Naive thymus-derived CD8-positive, alpha-beta T cell (primary cell): ENCODE results near the gene TDP1. TPM values are rescaled to one million over a fixed set of nuclear protein-coding genes. Genes with fewer than 3 reads are reported as not detected.
"Not testable (repeated sequence)": the region's sequence is repeated elsewhere in the genome, so short reads cannot be mapped to it uniquely, and the experiment has no call there.

Experiments
- ATAC-seq, 2 donors: fragments of 150-1000 bp; cut with Tn5 transposase in 1 of 2; sonication (Bioruptor Pico), chemical (Tn5 transposase) in 1 of 2; 1 replicate in 1 of 2; 2 replicates in 1 of 2; pipeline ENCODE4 v1.10.0; 2021; ENCODE audit warnings: mild to moderate bottlenecking in 2 of 2, moderate library complexity in 2 of 2
- POLR2A ChIA-PET: fragments of 350-600 bp; sonication (Branson Sonifier 250); formaldehyde crosslinking; loops from one replicate; lab custom pipeline; 2021; ENCODE audit warnings: antibody characterized with exemption; lab: Charles Lee
- DNase-seq, 10 donors: peaks; one replicate each; pipeline versions ENCODE4 v3.0.0 to v3.0.0-alpha.2; 2020 to 2022
- H3K27ac Mint-ChIP-seq, 10 donors: one replicate each; pipeline ENCODE4 v1.8.0; 2020 to 2022; ENCODE audit warnings: mild to moderate bottlenecking in 10 of 10, mixed read lengths in 10 of 10, moderate library complexity in 4 of 10, inconsistent platforms in 1 of 10
- H3K27me3 Mint-ChIP-seq, 5 donors: one replicate each; pipeline ENCODE4 v1.8.0; 2021 to 2022; ENCODE audit warnings: mixed read lengths in 5 of 5
- H3K36me3 Mint-ChIP-seq, 3 donors: one replicate each; pipeline ENCODE4 v1.8.0; 2020 to 2022; ENCODE audit warnings: mixed read lengths in 3 of 3, mild to moderate bottlenecking in 2 of 3, inconsistent platforms in 1 of 3
- H3K4me1 Mint-ChIP-seq, 4 donors: one replicate each; pipeline ENCODE4 v1.8.0; 2021 to 2022; ENCODE audit warnings: mixed read lengths in 4 of 4
- H3K4me3 Mint-ChIP-seq, 10 donors: one replicate each; pipeline ENCODE4 v1.8.0; 2020 to 2022; ENCODE audit warnings: mild to moderate bottlenecking in 10 of 10, mixed read lengths in 10 of 10, moderate library complexity in 6 of 10, inconsistent platforms in 1 of 10
- H3K9me3 Mint-ChIP-seq, 9 donors: one replicate each; pipeline ENCODE4 v1.8.0; 2020 to 2022; ENCODE audit warnings: mixed read lengths in 9 of 9, mild to moderate bottlenecking in 3 of 9, inconsistent platforms in 1 of 9, moderate library complexity in 1 of 9
- polyA plus RNA-seq, 3 donors: library from polyadenylated mRNA; unstranded; fragments of 300-500 nt; fragmentation: Illumina TruSeq; gene quantifications; one replicate each; pipeline ENCODE4 v1.2.3, GENCODE V29; 2021
- total RNA-seq, 8 experiments: library from RNA in 2 of 8; stranded (reverse) in 2 of 8; gene quantifications; one replicate each; pipeline ENCODE4 v1.2.3 and lab custom pipeline; 2021 to 2026

The TDP1 gene
- total and polyA plus RNA-seq, 5 experiments from 2014 or later, result 36.7 to 54.5 (median 46.4) TPM

DNA sequence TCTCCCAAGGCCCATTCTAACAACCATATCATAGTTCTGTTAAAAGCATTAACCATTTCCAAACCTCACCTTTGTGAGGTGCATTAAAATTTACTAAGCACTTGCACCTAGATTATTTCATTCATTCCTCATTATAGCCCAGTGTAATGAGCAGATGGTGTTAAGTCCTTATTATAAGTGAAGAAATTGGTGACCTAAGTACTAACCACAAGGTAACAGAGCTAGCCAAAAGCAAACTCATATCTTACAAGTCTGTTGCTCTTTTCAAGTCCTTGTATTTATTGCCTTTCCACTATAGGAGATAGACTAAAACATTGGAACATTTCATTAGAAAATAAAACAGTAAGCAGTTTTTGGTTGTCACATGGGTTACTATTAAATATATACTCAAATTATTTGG is 49.7 kb downstream of the TDP1 start:
- H3K9me3 Mint-ChIP-seq, result no peaks in the 10 kb centered on the region
- H3K4me3 Mint-ChIP-seq, result no peak overlapping the region
- no peak overlapping the region for H3K27ac Mint-ChIP-seq
- no peaks in the 10 kb centered on the region for H3K27me3 Mint-ChIP-seq
- no peak for ATAC-seq
- peaks cover 0 to 9% (median 3%) of the 10 kb centered on the region in 4 donors for H3K4me1 Mint-ChIP-seq
- peaks cover 4 to 87% (median 32%) of the 10 kb centered on the region in 3 donors for H3K36me3 Mint-ChIP-seq
- POLR2A ChIA-PET, result no interaction called here
- DNase-seq, result no peak

DNA sequence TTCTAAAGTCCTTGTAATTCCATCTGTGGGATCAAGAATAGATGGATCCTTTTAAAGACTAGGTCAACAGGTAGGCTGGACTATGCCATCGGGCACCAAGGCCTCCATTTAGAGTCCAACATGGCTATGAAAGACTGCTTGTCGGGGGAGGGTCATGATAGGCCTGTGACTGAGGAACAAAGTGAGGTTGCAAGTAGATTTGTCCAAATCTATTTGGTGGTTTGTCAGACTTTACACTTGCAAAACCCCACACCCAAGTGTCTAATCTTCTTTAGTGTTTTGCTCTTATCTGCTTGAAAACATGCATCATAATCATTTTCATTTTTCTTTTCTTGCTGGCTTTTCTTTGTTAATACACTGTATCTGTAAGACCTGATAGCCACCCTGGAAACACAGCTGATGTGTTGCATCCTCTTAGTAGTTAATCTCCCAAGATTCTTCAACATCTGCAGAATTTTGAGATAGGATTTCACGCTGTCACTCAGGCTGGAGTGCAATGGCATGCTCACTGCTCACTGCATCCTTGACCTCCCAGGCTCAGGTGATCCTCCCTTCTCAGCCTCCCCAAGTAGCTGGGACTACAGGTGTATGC is 50.3 kb downstream of the TDP1 start:
- Mint-ChIP-seq H3K27ac (no peak overlapping the region), H3K27me3 (no peaks in the 10 kb centered on the region), H3K36me3 (peaks cover 9 to 88% (median 37%) of the 10 kb centered on the region in 3 donors), H3K9me3 (peaks cover 0 to under 1% (median 0%) of the 10 kb centered on the region in 9 donors), H3K4me3 (no peak overlapping the region), H3K4me1 (peaks cover 0 to 9% (median 4%) of the 10 kb centered on the region in 4 donors)
- ATAC-seq (no peak), DNase-seq (no peak)
- POLR2A ChIA-PET, result no interaction called here

DNA sequence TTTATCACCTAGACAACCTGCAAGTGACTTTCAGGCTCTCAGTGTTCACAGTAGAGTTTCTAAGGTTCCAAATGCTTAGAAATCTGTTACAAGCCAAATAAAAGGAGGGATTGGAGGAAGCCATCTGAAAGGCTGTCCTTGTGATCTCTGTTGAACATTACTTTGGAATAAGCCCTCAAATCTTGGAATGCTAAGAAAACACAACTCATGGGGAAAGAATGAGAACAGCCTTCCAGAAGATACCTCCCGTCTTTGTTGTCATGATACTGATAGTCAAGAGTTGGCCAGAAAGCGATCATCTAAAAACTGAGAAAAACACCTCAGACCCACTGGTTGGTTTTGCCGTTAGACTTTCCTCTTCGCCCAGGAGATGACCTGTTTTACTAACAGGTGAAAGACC is 61.6 kb downstream of the TDP1 start:
- no peaks in the 10 kb centered on the region for H3K9me3 Mint-ChIP-seq
- H3K4me1 Mint-ChIP-seq, result peaks cover 0 to 12% (median 7%) of the 10 kb centered on the region in 4 donors
- H3K36me3 Mint-ChIP-seq, result peaks cover 15 to 93% (median 50%) of the 10 kb centered on the region in 3 donors
- no peak for ATAC-seq
- DNase-seq, result no peak
- peak overlapping the region in 1 of 10 donors; percentile 75 for H3K27ac Mint-ChIP-seq
- no peak overlapping the region for H3K4me3 Mint-ChIP-seq
- POLR2A ChIA-PET, result no interaction called here
- H3K27me3 Mint-ChIP-seq, result no peaks in the 10 kb centered on the region

DNA sequence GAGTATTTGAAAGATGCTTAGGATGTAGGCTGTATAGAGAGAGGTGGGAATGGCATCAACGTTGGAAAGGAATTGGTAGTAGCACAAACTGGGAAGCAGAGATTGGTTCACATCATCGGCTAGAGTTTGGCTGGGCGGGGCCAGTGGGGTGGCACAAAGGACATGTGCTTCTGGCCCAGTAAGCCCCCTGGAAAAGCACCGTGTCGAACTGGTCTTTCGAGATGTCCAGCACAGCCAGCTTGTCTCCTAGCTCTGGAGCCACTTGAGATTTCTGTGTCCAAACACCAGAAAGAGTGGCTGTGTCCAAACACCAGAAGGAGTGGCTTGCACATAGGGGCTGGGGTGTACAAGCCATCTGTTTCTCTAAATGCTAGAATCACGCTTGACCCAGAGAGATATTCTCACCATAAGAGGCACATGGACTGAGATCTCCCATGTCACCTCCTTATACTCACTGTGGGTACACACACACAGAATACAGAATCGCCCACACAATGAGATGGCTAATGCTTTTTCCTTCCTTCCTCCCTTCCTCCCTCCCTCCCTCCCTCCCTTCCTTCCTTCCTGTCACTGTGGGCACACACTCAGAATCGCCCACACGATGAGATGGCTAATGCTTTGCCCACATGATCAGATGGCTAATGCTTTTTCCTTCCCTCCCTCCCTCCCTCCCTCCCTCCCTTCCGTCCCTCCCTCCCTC is 64.2 kb downstream of the TDP1 start:
- POLR2A ChIA-PET, result no interaction called here
- Mint-ChIP-seq H3K9me3 (no peaks in the 10 kb centered on the region), H3K27me3 (no peaks in the 10 kb centered on the region), H3K4me3 (no peak overlapping the region), H3K27ac (peak overlapping the region in 2 of 10 donors; percentile 5 to 45), H3K36me3 (peaks cover 19 to 92% (median 55%) of the 10 kb centered on the region in 3 donors), H3K4me1 (peaks cover 0 to 12% (median 7%) of the 10 kb centered on the region in 4 donors)
- no peak for DNase-seq
- ATAC-seq, result no peak

DNA sequence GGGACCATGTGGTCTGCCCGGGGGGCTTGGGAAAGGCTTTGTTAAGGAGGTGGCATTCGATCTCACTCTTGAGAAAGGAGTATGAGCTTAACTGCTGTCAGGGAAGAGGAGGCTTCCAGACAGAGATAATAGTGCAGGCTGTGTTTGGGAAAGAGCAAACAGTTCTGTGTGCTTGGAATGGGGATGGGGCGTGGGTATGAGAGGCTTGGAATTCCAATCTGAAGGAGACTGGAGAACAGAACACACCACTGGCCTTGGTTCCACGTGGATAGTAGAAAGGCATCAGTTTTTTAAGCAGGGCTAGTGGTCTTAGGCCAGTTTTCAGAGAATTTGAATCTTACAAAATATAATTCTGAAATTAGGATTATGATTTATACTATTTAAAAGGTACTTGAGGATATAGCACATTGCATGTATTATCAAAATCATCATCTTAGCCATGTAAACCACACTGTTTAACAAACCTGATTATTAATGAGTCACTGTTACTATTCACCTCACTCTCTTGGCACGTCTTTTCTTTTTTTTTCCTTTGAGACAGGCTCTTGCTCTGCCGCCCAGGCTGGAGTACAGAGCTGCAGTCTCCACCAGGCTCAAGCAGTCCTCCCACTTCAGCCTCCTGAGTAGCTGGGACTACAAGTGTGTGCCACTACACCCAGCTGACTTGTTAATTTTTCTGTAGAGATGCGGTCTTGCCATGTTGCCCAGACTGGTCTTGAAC is 67.6 kb downstream of the TDP1 start:
- peaks cover 25 to 87% (median 50%) of the 10 kb centered on the region in 3 donors for H3K36me3 Mint-ChIP-seq
- H3K9me3 Mint-ChIP-seq, result peaks cover 0 to 3% (median 0%) of the 10 kb centered on the region in 9 donors
- ATAC-seq (no peak), DNase-seq (no peak)
- H3K4me1 Mint-ChIP-seq, result peaks cover 0 to 9% (median 6%) of the 10 kb centered on the region in 4 donors
- H3K4me3 Mint-ChIP-seq, result no peak overlapping the region
- H3K27ac Mint-ChIP-seq, result peak overlapping the region in 1 of 10 donors; percentile 49
- H3K27me3 Mint-ChIP-seq, result no peaks in the 10 kb centered on the region
- POLR2A ChIA-PET, result no interaction called here

DNA sequence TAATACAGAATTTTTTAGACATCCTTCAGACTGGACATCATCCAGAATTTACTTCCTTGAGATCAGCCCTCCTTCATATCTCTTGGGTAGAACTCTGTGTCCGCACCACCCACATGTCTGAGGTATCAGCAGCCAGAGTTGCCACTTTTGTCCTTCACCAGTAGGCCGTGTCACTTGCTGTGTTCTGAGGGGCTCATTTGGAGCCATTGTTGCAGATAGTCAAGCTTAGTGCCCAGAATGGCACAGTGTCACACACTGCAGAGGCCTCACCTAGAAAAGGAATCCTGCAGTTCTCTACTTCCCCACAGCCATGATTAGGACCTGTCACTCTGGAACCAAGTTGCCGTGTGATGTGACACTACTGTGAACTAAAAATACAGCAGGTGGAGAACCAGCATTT is 69.2 kb downstream of the TDP1 start:
- no peaks in the 10 kb centered on the region for H3K27me3 Mint-ChIP-seq
- peaks cover 0 to 6% (median under 1%) of the 10 kb centered on the region in 4 donors for H3K4me1 Mint-ChIP-seq
- POLR2A ChIA-PET, result no interaction called here
- ATAC-seq (no peak), DNase-seq (no peak)
- no peak overlapping the region for H3K27ac Mint-ChIP-seq
- H3K4me3 Mint-ChIP-seq, result no peak overlapping the region
- peaks cover 0 to 3% (median 0%) of the 10 kb centered on the region in 9 donors for H3K9me3 Mint-ChIP-seq
- peaks cover 25 to 76% (median 47%) of the 10 kb centered on the region in 3 donors for H3K36me3 Mint-ChIP-seq

DNA sequence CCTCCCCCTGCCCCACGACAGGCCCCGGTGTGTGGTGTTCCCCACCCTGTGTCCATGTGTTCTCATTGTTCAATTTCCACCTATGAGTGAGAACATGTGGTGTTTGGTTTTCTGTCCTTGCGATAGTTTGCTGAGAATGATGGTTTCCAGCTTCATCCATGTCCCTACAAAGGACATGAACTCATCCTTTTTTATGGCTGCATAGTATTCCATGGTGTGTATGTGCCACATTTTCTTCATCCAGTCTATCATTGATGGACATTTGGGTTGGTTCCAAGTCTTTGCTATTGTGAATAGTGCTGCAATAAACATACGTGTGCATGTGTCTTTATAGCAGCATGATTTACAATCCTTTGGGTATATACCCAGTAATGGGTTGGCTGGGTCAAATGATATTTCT is 70.9 kb downstream of the TDP1 start:
- DNase-seq, POLR2A ChIA-PET, H3K9me3 Mint-ChIP-seq, H3K27me3 Mint-ChIP-seq, ATAC-seq, H3K27ac Mint-ChIP-seq, H3K4me3 Mint-ChIP-seq, H3K4me1 Mint-ChIP-seq: not testable (repeated sequence)
- H3K36me3 Mint-ChIP-seq, result peaks cover 24 to 72% (median 47%) of the 10 kb centered on the region in 3 donors

DNA sequence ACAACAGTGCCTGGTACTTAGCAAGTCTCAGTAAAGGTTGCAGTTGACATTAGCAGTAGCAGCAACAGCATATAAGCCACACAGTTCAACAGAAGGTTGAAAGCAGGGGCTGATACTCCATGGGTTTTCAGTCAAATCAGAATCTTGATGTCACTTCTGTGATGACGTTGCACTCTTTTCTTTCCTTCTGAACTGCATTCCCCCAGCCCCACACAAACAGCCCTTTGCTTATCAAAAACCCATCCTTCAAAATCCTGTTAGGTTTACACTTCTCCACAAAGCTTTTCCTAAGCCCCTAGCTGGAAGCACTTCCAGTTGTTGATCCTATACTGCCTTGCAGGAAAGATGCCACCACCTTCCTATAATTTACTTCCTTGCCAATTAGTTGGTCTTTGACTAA is 72.1 kb downstream of the TDP1 start:
- Mint-ChIP-seq H3K4me3 (no peak overlapping the region), H3K36me3 (peaks cover 24 to 71% (median 47%) of the 10 kb centered on the region in 3 donors), H3K4me1 (peaks cover 0 to 5% (median 0%) of the 10 kb centered on the region in 4 donors), H3K27me3 (no peaks in the 10 kb centered on the region), H3K9me3 (peaks cover 0 to 3% (median 0%) of the 10 kb centered on the region in 9 donors), H3K27ac (no peak overlapping the region)
- ATAC-seq (no peak), DNase-seq (no peak)
- POLR2A ChIA-PET, result no interaction called here

DNA sequence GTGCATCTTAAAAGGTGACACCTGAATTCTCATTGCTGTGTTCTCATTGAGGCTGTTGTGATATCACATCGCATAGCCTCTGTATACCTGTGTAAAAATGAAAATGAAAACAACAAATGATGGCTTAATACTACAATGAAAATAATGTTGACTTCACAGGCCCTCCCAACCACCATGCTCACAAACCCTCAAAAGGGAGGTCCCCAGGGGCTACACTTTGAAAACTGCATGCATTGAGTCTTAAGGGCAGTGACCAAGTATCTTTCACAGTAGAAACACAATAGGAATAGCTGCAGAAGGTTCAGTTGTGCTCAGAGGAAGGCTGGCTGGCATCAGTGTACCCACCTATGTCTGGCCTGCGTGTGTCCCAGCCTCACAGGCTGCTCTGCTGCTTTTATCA is 78.4 kb downstream of the TDP1 start:
- Mint-ChIP-seq H3K9me3 (no peaks in the 10 kb centered on the region), H3K27ac (no peak overlapping the region), H3K4me3 (no peak overlapping the region), H3K27me3 (no peaks in the 10 kb centered on the region), H3K4me1 (no peaks in the 10 kb centered on the region), H3K36me3 (peaks cover 4 to 72% (median 40%) of the 10 kb centered on the region in 3 donors)
- no peak for DNase-seq
- ATAC-seq, result no peak
- POLR2A ChIA-PET, result no interaction called here

DNA sequence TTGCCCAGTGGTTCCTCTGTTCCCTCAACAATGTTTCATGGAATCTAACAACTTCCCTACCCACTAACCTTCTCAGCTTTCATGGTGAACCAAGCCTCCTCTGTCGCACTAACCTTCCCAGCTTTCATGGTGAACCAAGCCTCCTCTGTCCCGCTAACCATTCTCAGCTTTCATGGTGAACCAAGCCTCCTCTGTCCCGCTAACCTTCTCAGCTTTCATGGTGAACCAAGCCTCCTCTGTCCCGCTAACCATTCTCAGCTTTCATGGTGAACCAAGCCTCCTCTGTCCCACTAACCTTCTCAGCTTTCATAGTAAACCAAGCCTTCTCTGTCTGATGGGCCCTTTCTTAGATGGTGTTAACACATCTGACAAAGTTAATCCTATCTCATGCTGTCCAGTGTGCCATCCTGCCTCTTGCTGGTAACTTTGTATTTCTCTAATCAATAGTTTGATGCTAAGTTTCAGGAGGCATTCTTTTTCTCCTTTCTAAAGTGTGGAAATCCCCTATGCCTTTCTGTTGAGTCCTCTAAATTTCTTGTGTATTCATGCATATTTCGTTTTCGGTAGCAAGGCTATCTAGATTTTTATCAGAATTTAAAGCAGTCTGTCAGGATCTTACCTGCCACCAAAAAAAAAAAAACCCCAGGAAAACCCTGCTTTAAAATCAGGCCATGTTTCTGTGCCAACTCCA is 79.3 kb downstream of the TDP1 start:
- H3K9me3 Mint-ChIP-seq, result no peaks in the 10 kb centered on the region
- ATAC-seq (no peak), DNase-seq (no peak)
- H3K27me3 Mint-ChIP-seq, result no peaks in the 10 kb centered on the region
- H3K27ac Mint-ChIP-seq, result no peak overlapping the region
- POLR2A ChIA-PET, result no interaction called here
- H3K36me3 Mint-ChIP-seq, result peaks cover 4 to 75% (median 43%) of the 10 kb centered on the region in 3 donors
- no peaks in the 10 kb centered on the region for H3K4me1 Mint-ChIP-seq
- H3K4me3 Mint-ChIP-seq, result no peak overlapping the region

DNA sequence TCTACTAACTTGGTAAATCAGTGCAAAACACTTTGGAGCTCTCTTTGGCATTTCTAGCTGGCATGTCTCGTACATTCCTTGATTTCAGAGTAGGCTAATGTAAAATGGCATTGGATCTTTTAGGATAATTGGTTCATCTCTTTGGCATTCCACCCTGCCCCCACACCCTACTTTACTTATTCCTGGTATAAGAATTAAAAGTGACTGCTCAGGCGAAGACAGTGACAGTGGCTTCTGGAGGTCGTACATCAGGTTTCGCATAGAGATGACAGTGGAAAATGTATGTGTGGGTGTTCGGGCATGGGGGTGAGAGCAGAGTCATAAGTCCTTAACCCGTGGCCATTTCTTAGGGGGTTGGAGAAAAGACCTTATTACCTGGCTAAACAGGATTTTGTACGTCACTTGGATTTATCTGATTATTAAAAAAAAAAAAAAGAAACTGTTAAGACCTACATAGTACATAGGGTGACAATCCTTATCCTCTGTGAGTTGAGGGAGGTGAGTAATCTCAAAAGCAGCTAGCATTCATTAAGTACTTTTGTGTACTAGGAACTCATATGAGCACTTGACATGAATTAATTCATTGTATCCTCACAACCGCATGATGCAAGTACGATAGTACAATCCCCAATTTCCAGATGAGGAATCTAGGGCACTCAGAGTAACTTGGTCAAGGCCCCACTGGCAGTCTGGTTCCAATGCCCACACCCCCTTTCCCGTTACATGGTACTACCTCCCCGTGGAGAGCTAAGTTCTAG is 83.7 kb downstream of the TDP1 start:
- DNase-seq (no peak), ATAC-seq (no peak)
- Mint-ChIP-seq H3K9me3 (no peaks in the 10 kb centered on the region), H3K27ac (peak overlapping the region in 1 of 10 donors; percentile 80), H3K4me3 (no peak overlapping the region), H3K4me1 (peaks cover 0 to 2% (median 0%) of the 10 kb centered on the region in 4 donors), H3K27me3 (no peaks in the 10 kb centered on the region), H3K36me3 (peaks cover 0 to 77% (median 28%) of the 10 kb centered on the region in 3 donors)
- POLR2A ChIA-PET, result no interaction called here

DNA sequence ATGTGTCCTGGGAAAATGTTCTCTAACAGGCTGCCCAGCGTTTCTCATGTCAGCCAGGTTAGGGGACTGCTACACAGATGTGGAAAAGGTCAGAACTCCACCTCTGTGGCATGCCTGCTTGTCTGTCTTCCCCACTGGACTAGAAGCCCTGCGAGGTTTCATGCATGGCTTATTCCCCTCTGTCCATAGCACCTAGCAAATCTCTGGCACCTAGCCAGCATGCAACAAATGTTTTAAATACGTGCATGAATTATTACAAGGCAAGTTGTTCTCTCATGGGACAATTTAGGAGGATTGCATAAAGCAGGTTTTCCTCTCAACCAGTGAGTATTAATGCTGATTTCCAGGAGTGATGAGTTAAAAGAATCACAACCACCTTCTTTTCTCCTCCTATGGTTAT is 84.7 kb downstream of the TDP1 start:
- no peak overlapping the region for H3K4me3 Mint-ChIP-seq
- peaks cover 0 to 2% (median 0%) of the 10 kb centered on the region in 4 donors for H3K4me1 Mint-ChIP-seq
- H3K27me3 Mint-ChIP-seq, result no peaks in the 10 kb centered on the region
- H3K9me3 Mint-ChIP-seq, result no peaks in the 10 kb centered on the region
- POLR2A ChIA-PET, result no interaction called here
- DNase-seq (no peak), ATAC-seq (no peak)
- no peak overlapping the region for H3K27ac Mint-ChIP-seq
- peaks cover 0 to 72% (median 23%) of the 10 kb centered on the region in 3 donors for H3K36me3 Mint-ChIP-seq
